Panc1 (cell line): Measurements from ENCODE around the gene C6orf89. TPM values are rescaled to one million over a fixed set of nuclear protein-coding genes. Genes with fewer than 3 reads are reported as not detected.

Experiments used
- ATAC-seq: fragments of 200-7000 bp; cut with Tn5 transposase; 2 replicates; pipeline ENCODE4 v1.9.1; 2020; ENCODE audit warnings: mild to moderate bottlenecking, moderate library complexity
- BruUV-seq: library from RNA; stranded (reverse); fragments of 400-500 nt; replicated peaks from 2 replicates; lab custom pipeline; 2021; lab: Mats Ljungman, UMichigan
- CTCF ChIA-PET: fragments of 300-600 bp; sonication (Branson Sonifier 250); formaldehyde crosslinking; loops from one replicate; lab custom pipeline; 2022; ENCODE audit warnings: antibody characterized with exemption; lab: Charles Lee
- POLR2A ChIA-PET: fragments of 300-600 bp; sonication (Branson Sonifier 250); formaldehyde crosslinking; loops from one replicate; lab custom pipeline; 2022; ENCODE audit warnings: antibody characterized with exemption; lab: Charles Lee
- DNase-seq: peaks from one replicate; pipeline ENCODE4 v3.0.0-alpha.2; 2010; ENCODE audit warnings: low read depth, low spot score
- H3K27ac ChIP-seq: 2 replicates; pipeline ENCODE4 v1.5.1; 2011; ENCODE audit warnings: mild to moderate bottlenecking, low read length, inconsistent platforms
- H3K27me3 ChIP-seq: fragments of 200-500 bp; sonication (Bioruptor generic); 2 replicates; pipeline ENCODE4 v1.6.0; 2014; ENCODE audit warnings: low read length, inconsistent platforms; ENCODE audit not compliant: control insufficient read depth, insufficient read depth
- H3K36me3 ChIP-seq: fragments of 200-500 bp; sonication (Bioruptor generic); 2 replicates; pipeline ENCODE4 v1.5.1; 2014; ENCODE audit warnings: inconsistent platforms, mild to moderate bottlenecking, low read length, moderate library complexity; ENCODE audit not compliant: control insufficient read depth, insufficient read depth
- H3K4me1 ChIP-seq: 2 replicates; pipeline ENCODE4 v1.5.1; 2011; ENCODE audit warnings: inconsistent platforms, mild to moderate bottlenecking, low read length, moderate library complexity; ENCODE audit not compliant: control insufficient read depth, insufficient read depth
- H3K4me3 ChIP-seq, 2 experiments: 2 replicates each; pipeline ENCODE4 v1.5.1; 2011 to 2012; ENCODE audit warnings: low read depth in 2 of 2, low read length in 2 of 2, mild to moderate bottlenecking in 2 of 2, inconsistent platforms in 1 of 2, moderate library complexity in 1 of 2
- H3K9me3 ChIP-seq: fragments of 200-500 bp; sonication (Bioruptor generic); 2 replicates; pipeline ENCODE4 v1.5.1; 2014; ENCODE audit warnings: low read depth, mild to moderate bottlenecking, inconsistent platforms, low read length, moderate library complexity; ENCODE audit not compliant: control insufficient read depth, insufficient read depth
- POLR2AphosphoS5 ChIP-seq: IDR thresholded peaks from 2 replicates; pipeline ENCODE4 v1.6.1; 2012; ENCODE audit warnings: mild to moderate bottlenecking, low read depth, low read length, moderate library complexity
- SIN3A ChIP-seq: IDR thresholded peaks from 2 replicates; pipeline ENCODE4 v1.6.1; 2012; ENCODE audit warnings: low read depth, mild to moderate bottlenecking, low read length, moderate library complexity, borderline replicate concordance; ENCODE audit not compliant: insufficient read depth
- TCF7L2 ChIP-seq: IDR thresholded peaks from 2 replicates; pipeline ENCODE4 v1.6.1; 2011; ENCODE audit warnings: mild to moderate bottlenecking, low read depth, low read length, inconsistent platforms
- in situ Hi-C: cut with HindIII; loops from 2 replicates; pipeline ENCODE4 v1.10.0; 2016; ENCODE audit warnings: low sequenced_read_pairs, low pct_unique_long_range_greater_than_20kb
- intact Hi-C: fragments of 100-400 bp; cut with micrococcal nuclease; formaldehyde crosslinking; loops from one replicate; pipeline ENCODE4 v1.10.0; 2022; ENCODE audit not compliant: unreplicated experiment
- total RNA-seq: library from RNA; stranded (reverse); gene quantifications from one replicate; pipeline ENCODE4 v1.2.1, GENCODE V29; 2021; ENCODE audit not compliant: unreplicated experiment
- TF ChIP-seq, protein P1 (sequence below): fragments of 450-650 bp; IDR thresholded peaks from 2 replicates; pipeline ENCODE4 v1.5.1; 2017; ENCODE audit warnings: mild to moderate bottlenecking
- TF ChIP-seq, protein P2 (sequence below), 2 experiments: IDR thresholded peaks; 2 replicates each; pipeline ENCODE4 v1.6.1; 2011 to 2012; ENCODE audit warnings: low read depth in 2 of 2, control low read depth in 1 of 2, low read length in 1 of 2, mild to moderate bottlenecking in 1 of 2, moderate library complexity in 1 of 2; ENCODE audit not compliant: insufficient read depth in 1 of 2

Gene C6orf89
- total RNA-seq, 1 experiment from 2014 or later: 59.2 TPM

DNA sequence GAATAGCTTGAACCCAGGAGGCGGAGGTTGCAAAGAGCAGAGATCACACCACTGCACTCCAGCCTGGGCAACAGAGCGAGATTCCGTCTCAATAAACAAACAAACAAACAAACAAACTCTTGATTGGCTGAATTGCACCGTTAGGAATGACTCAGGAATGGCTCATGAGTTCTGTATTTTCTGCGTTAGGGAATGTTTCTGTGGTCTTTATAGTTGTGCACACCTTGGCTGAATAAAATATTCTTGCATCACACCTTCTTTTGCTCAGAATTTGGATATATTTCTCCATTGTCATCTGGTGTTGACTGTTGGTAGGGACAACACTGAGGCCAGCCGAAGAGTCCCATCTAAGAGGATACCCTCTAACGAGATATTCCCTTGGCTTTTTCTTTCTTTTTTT lies 49.1 kb downstream of the C6orf89 start:
- ATAC-seq: peak; percentile 66; the same call in 1 of the 2 replicates
- POLR2A ChIA-PET: no interaction called here

DNA sequence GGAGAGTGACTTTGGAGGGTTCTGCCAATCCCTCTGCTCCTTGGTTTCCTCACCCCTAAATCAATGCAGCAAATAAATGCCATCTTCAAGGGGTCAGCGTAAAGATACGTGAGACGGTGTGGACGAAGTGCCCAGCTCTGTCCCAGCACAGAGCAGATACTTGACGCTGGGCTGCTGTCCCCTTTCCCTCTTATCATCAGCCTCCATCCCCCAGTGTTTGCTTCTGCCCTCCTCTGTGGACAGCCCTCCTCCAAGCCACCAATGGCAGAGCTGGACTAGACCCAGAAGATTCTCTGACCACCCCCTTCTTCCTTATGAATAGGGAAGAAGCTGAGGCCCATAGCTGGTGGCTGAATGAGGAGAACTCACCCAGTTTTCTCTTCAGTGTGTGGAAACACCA lies 51.1 kb downstream of the C6orf89 start:
- Histone ChIP-seq H3K9me3 (no peaks in the 10 kb centered on the region), H3K4me1 (no peaks in the 10 kb centered on the region), H3K27ac (no peak overlapping the region), H3K36me3 (no peaks in the 10 kb centered on the region), H3K27me3 (no peaks in the 10 kb centered on the region), H3K4me3 (no peak overlapping the region)
- no TSS peak for BruUV-seq
- TF ChIP-seq, protein P1, sequence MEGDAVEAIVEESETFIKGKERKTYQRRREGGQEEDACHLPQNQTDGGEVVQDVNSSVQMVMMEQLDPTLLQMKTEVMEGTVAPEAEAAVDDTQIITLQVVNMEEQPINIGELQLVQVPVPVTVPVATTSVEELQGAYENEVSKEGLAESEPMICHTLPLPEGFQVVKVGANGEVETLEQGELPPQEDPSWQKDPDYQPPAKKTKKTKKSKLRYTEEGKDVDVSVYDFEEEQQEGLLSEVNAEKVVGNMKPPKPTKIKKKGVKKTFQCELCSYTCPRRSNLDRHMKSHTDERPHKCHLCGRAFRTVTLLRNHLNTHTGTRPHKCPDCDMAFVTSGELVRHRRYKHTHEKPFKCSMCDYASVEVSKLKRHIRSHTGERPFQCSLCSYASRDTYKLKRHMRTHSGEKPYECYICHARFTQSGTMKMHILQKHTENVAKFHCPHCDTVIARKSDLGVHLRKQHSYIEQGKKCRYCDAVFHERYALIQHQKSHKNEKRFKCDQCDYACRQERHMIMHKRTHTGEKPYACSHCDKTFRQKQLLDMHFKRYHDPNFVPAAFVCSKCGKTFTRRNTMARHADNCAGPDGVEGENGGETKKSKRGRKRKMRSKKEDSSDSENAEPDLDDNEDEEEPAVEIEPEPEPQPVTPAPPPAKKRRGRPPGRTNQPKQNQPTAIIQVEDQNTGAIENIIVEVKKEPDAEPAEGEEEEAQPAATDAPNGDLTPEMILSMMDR: no peak
- TF ChIP-seq SIN3A (no peak), TCF7L2 (no peak), POLR2AphosphoS5 (no peak)
- TF ChIP-seq, protein P2, sequence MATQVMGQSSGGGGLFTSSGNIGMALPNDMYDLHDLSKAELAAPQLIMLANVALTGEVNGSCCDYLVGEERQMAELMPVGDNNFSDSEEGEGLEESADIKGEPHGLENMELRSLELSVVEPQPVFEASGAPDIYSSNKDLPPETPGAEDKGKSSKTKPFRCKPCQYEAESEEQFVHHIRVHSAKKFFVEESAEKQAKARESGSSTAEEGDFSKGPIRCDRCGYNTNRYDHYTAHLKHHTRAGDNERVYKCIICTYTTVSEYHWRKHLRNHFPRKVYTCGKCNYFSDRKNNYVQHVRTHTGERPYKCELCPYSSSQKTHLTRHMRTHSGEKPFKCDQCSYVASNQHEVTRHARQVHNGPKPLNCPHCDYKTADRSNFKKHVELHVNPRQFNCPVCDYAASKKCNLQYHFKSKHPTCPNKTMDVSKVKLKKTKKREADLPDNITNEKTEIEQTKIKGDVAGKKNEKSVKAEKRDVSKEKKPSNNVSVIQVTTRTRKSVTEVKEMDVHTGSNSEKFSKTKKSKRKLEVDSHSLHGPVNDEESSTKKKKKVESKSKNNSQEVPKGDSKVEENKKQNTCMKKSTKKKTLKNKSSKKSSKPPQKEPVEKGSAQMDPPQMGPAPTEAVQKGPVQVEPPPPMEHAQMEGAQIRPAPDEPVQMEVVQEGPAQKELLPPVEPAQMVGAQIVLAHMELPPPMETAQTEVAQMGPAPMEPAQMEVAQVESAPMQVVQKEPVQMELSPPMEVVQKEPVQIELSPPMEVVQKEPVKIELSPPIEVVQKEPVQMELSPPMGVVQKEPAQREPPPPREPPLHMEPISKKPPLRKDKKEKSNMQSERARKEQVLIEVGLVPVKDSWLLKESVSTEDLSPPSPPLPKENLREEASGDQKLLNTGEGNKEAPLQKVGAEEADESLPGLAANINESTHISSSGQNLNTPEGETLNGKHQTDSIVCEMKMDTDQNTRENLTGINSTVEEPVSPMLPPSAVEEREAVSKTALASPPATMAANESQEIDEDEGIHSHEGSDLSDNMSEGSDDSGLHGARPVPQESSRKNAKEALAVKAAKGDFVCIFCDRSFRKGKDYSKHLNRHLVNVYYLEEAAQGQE (IDR thresholded peaks at IDR 0.05; ENCODE audit: insufficient read depth in 1 of 2, low read depth in 2 of 2, low read length in 1 of 2): no peak
- ATAC-seq (no peak), DNase-seq (no peak)
- ChIA-PET CTCF (no interaction called here), POLR2A (no interaction called here)
- in situ Hi-C loops: no loop called here
- intact Hi-C loops: no loop called here

More for the DNA sequence above, 49.1 kb downstream of the C6orf89 start:
- no TSS peak for BruUV-seq
- no peaks in the 10 kb centered on the region for H3K4me1 ChIP-seq
- H3K36me3 ChIP-seq: no peaks in the 10 kb centered on the region
- no peak for DNase-seq
- CTCF ChIA-PET: no interaction called here
- no peak overlapping the region for H3K4me3 ChIP-seq
- H3K27me3 ChIP-seq: no peaks in the 10 kb centered on the region
- no peak overlapping the region for H3K27ac ChIP-seq
- in situ Hi-C loops (no loop called here), intact Hi-C loops (no loop called here)
- no peaks in the 10 kb centered on the region for H3K9me3 ChIP-seq
- TF ChIP-seq TCF7L2: no peak

DNA sequence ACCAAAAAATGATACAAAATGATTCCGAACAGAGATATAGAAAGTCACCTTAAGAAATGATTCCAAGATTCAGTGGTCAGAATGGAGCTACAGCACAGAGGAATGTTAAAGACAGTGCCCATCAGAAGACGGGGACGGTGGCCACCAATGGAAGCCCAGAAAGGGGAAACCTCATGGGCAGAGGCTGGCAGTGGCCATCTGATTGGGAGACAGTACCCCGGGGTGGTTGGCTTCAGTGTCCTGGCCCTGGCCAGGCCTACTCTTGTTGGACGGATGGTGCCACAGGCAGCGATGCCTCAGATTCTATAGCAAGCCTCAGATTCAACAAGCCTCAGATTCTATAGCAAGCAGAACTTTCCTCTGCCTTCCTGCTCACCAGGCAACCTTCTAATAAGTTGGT lies 52.1 kb downstream of the C6orf89 start:
- intact Hi-C loops: no loop called here
- POLR2A ChIA-PET: no interaction called here
- no peak for ATAC-seq

More for the DNA sequence above, 52.1 kb downstream of the C6orf89 start:
- TF ChIP-seq, protein P1: no peak
- TF ChIP-seq TCF7L2 (no peak), SIN3A (no peak), POLR2AphosphoS5 (no peak)
- TF ChIP-seq, protein P2 (IDR thresholded peaks at IDR 0.05; ENCODE audit: insufficient read depth in 1 of 2, low read depth in 2 of 2, low read length in 1 of 2): no peak
- Histone ChIP-seq H3K4me3 (no peak overlapping the region), H3K4me1 (no peaks in the 10 kb centered on the region), H3K36me3 (no peaks in the 10 kb centered on the region), H3K27me3 (no peaks in the 10 kb centered on the region), H3K9me3 (no peaks in the 10 kb centered on the region), H3K27ac (no peak overlapping the region)
- DNase-seq: no peak
- no TSS peak for BruUV-seq
- CTCF ChIA-PET: no interaction called here
- in situ Hi-C loops: no loop called here
